Measurements from ENCODE around the gene KRT78.
"Not testable (repeated sequence)": the region's sequence is repeated elsewhere in the genome, so short reads cannot be mapped to it uniquely, and the experiment has no call there.

The KRT78 gene

GRCh38 chr12:52870361-52871290 is 21.8 kb upstream of the KRT78 start:
- no peak for DNase-seq

- DNase-seq = no peak
Observed at GRCh38 chr12:52867642-52868041, 18.8 kb upstream of the KRT78 start.

- no peak for DNase-seq
Observed at GRCh38 chr12:52867152-52867551, 18.4 kb upstream of the KRT78 start.

GRCh38 chr12:52865090-52865944 is 16.5 kb upstream of the KRT78 start:
- DNase-seq = peak; percentile 53

- DNase-seq = no peak
Observed at GRCh38 chr12:52862023-52862422, 13.2 kb upstream of the KRT78 start.

GRCh38 chr12:52861511-52861910 is 12.7 kb upstream of the KRT78 start:
- DNase-seq = no peak

GRCh38 chr12:52860102-52860823 is 11.5 kb upstream of the KRT78 start:
- DNase-seq = no peak

- DNase-seq = no peak
Observed at GRCh38 chr12:52857500-52857899, 8.7 kb upstream of the KRT78 start.

GRCh38 chr12:52856787-52857186 is 8.0 kb upstream of the KRT78 start:
- DNase-seq = no peak

GRCh38 chr12:52856077-52856476 is 7.3 kb upstream of the KRT78 start:
- not testable (repeated sequence) for DNase-seq

GRCh38 chr12:52851787-52852186 is 3.0 kb upstream of the KRT78 start:
- DNase-seq = no peak

- no peak for DNase-seq
Observed at GRCh38 chr12:52850681-52851080, 1.9 kb upstream of the KRT78 start.

GRCh38 chr12:52849511-52849910 is 717 bp upstream of the KRT78 start:
- no peak for DNase-seq

- DNase-seq = no peak
Observed at GRCh38 chr12:52847335-52848102, 1.3 kb downstream of the KRT78 start.

- no peak for DNase-seq
Observed at GRCh38 chr12:52846356-52846970, 2.3 kb downstream of the KRT78 start.

GRCh38 chr12:52845946-52846345 is 2.8 kb downstream of the KRT78 start:
- DNase-seq = no peak

- no peak for DNase-seq
Observed at GRCh38 chr12:52844386-52844785, 4.4 kb downstream of the KRT78 start.

GRCh38 chr12:52839436-52840105 is 9.2 kb downstream of the KRT78 start:
- DNase-seq = no peak

- DNase-seq = no peak
Observed at GRCh38 chr12:52838609-52839435, 10.0 kb downstream of the KRT78 start.

All from NCI-H187 treated with DMSO at 0.1 percent for 48 hours (cell line).